Measurements from ENCODE around the gene PEX5L.

DNA sequence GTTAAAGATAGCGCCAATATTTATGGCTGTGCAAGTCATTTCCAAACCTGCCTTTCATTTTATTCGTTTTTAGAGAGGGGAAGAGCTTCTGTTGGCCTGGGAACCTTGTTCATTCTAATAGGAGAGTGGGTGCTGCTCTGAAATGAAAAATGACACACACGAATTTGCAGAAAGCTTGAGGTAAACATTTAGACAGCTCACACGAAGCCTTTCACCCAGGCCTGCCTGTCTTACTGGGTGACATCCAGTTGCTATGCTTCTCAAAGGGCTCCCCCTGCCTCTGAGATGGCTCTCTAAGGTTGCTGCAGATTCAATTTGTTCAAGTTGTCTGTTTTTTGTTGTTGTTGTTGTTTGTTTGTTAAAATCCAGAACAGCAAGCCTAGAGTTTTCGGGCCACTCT lies 18.2 kb downstream of the PEX5L start:
- TF ChIP-seq, protein P1, sequence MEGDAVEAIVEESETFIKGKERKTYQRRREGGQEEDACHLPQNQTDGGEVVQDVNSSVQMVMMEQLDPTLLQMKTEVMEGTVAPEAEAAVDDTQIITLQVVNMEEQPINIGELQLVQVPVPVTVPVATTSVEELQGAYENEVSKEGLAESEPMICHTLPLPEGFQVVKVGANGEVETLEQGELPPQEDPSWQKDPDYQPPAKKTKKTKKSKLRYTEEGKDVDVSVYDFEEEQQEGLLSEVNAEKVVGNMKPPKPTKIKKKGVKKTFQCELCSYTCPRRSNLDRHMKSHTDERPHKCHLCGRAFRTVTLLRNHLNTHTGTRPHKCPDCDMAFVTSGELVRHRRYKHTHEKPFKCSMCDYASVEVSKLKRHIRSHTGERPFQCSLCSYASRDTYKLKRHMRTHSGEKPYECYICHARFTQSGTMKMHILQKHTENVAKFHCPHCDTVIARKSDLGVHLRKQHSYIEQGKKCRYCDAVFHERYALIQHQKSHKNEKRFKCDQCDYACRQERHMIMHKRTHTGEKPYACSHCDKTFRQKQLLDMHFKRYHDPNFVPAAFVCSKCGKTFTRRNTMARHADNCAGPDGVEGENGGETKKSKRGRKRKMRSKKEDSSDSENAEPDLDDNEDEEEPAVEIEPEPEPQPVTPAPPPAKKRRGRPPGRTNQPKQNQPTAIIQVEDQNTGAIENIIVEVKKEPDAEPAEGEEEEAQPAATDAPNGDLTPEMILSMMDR (IDR thresholded peaks at IDR 0.05): no peak
- TF ChIP-seq POLR2A (IDR thresholded peaks at IDR 0.05): no peak
